HepG2 (cell line): ENCODE data around the gene SGPP1. TPM values are rescaled to one million over a fixed set of nuclear protein-coding genes. Genes with fewer than 3 reads are reported as not detected.

Experiments used
- ASH2L ChIP-seq: fragments of 300-600, 200-600 bp; sonication (generic); IDR thresholded peaks from 2 replicates; pipeline ENCODE4 v1.7.0; 2017; ENCODE audit warnings: low read depth, mild to moderate bottlenecking, moderate library complexity, mixed read lengths, low read length; ENCODE audit not compliant: insufficient read length
- ELF1 ChIP-seq: sonication (generic); formaldehyde crosslinking; IDR thresholded peaks from 2 replicates; pipeline ENCODE4 v1.4.0; 2020; ENCODE audit warnings: missing genetic modification reagents
- FOXA1 ChIP-seq, 2 experiments: fragments of 450-650 bp in 1 of 2; sonication (generic) in 1 of 2; formaldehyde crosslinking in 1 of 2; IDR thresholded peaks; 2 replicates each; pipeline versions ENCODE4 v1.4.0 to v1.6.1; 2016 to 2020; ENCODE audit warnings: missing genetic modification reagents in 1 of 2
- HDAC2 ChIP-seq: sonication (generic); formaldehyde crosslinking; IDR thresholded peaks from 2 replicates; pipeline ENCODE4 v1.4.0; 2020; ENCODE audit warnings: missing genetic modification reagents
- HNF4G ChIP-seq, 2 experiments: sonication (generic) in 1 of 2; formaldehyde crosslinking in 1 of 2; IDR thresholded peaks; 2 replicates each; pipeline versions ENCODE4 v1.4.0 to v1.6.1; 2011 to 2020; ENCODE audit warnings: borderline replicate concordance in 2 of 2, low read depth in 2 of 2, mild to moderate bottlenecking in 2 of 2, low read length in 1 of 2, missing genetic modification reagents in 1 of 2, moderate library complexity in 1 of 2
- ISL2 ChIP-seq: sonication (generic); formaldehyde crosslinking; IDR thresholded peaks from 2 replicates; pipeline ENCODE4 v1.5.0; 2020; ENCODE audit warnings: missing genetic modification reagents
- ISX ChIP-seq: sonication (generic); formaldehyde crosslinking; conservative IDR thresholded peaks from 2 replicates; pipeline ENCODE4 v1.5.0; 2020; ENCODE audit warnings: missing genetic modification reagents
- KLF12 ChIP-seq: sonication (generic); formaldehyde crosslinking; IDR thresholded peaks from 2 replicates; pipeline ENCODE4 v1.4.0; 2020; ENCODE audit warnings: missing genetic modification reagents, borderline replicate concordance
- MED13 ChIP-seq: sonication (generic); formaldehyde crosslinking; IDR thresholded peaks from 2 replicates; pipeline ENCODE4 v1.5.0; 2020; ENCODE audit warnings: missing genetic modification reagents
- MXI1 ChIP-seq: IDR thresholded peaks from 3 replicates; pipeline ENCODE4 v1.6.1; 2012; ENCODE audit warnings: low read depth, low read length, inconsistent platforms, borderline replicate concordance
- PRDM15 ChIP-seq: sonication (generic); formaldehyde crosslinking; IDR thresholded peaks from 2 replicates; pipeline ENCODE4 v1.4.0; 2020; ENCODE audit warnings: missing genetic modification reagents
- RAD21 ChIP-seq: fragments of 450-650 bp; formaldehyde crosslinking; IDR thresholded peaks from 2 replicates; pipeline ENCODE4 v1.5.0; 2020; ENCODE audit warnings: mild to moderate bottlenecking
- RNF2 ChIP-seq: fragments of 450-650 bp; conservative IDR thresholded peaks from 2 replicates; pipeline ENCODE4 v1.6.1; 2016; ENCODE audit warnings: low read depth
- SP4 ChIP-seq: sonication (generic); formaldehyde crosslinking; IDR thresholded peaks from 2 replicates; pipeline ENCODE4 v1.8.1; 2023; ENCODE audit warnings: mild to moderate bottlenecking, missing genetic modification reagents
- YEATS4 ChIP-seq: sonication (generic); formaldehyde crosslinking; IDR thresholded peaks from 2 replicates; pipeline ENCODE4 v1.4.0; 2020; ENCODE audit warnings: missing genetic modification reagents, borderline replicate concordance
- ZBTB2 ChIP-seq: sonication (generic); formaldehyde crosslinking; IDR thresholded peaks from 2 replicates; pipeline ENCODE4 v1.8.0; 2022; ENCODE audit warnings: low read depth, missing genetic modification reagents
- ZBTB7A ChIP-seq: sonication (generic); formaldehyde crosslinking; IDR thresholded peaks from 2 replicates; pipeline ENCODE4 v1.8.0; 2022; ENCODE audit warnings: mild to moderate bottlenecking, missing genetic modification reagents
- ZNF292 ChIP-seq: sonication (generic); formaldehyde crosslinking; IDR thresholded peaks from 2 replicates; pipeline ENCODE4 v1.8.1; 2022; ENCODE audit warnings: mild to moderate bottlenecking, low read depth, missing genetic modification reagents, borderline replicate concordance
- ZNF614 ChIP-seq: IDR thresholded peaks from 2 replicates; pipeline ENCODE4 v1.6.1; 2018; ENCODE audit warnings: missing biosample characterization, missing genetic modification reagents, inconsistent platforms, borderline replicate concordance
- ZNF674 ChIP-seq: sonication (generic); formaldehyde crosslinking; IDR thresholded peaks from 2 replicates; pipeline ENCODE4 v1.5.0; 2020; ENCODE audit warnings: low read depth, mild to moderate bottlenecking, missing genetic modification reagents
- ZZZ3 ChIP-seq: sonication (generic); formaldehyde crosslinking; IDR thresholded peaks from 2 replicates; pipeline ENCODE4 v1.4.0; 2020; ENCODE audit warnings: missing genetic modification reagents, mild to moderate bottlenecking, borderline replicate concordance
- polyA plus RNA-seq, 8 experiments: library from polyadenylated mRNA; depleted of rRNA in 3 of 8; stranded (reverse) in 7 of 8; unstranded in 1 of 8; fragments of >200 nt; fragmentation: Illumina TruSeq in 4 of 8; extraction: Trizol in 4 of 8; gene quantifications; 2 replicates each; pipeline versions ENCODE4 v1.2.1 to v1.2.3, GENCODE V29; 2011 to 2016; ENCODE audit warnings: low read depth in 4 of 8, missing spikeins in 1 of 8, mixed read lengths in 1 of 8; ENCODE audit not compliant: insufficient read depth in 1 of 8
- total RNA-seq, 5 experiments: library from RNA; depleted of rRNA; stranded (reverse); fragments of >200 nt; fragmentation: Illumina TruSeq; extraction: Trizol; gene quantifications; 2 replicates each; pipeline ENCODE4 v1.2.3, GENCODE V29; 2016; ENCODE audit warnings: low read depth in 1 of 5
- TF ChIP-seq, protein P1 (sequence below): sonication (generic); formaldehyde crosslinking; IDR thresholded peaks from 2 replicates; pipeline ENCODE4 v1.4.0; 2020; ENCODE audit warnings: mild to moderate bottlenecking, missing genetic modification reagents
- TF ChIP-seq, protein P2 (sequence below): sonication (generic); formaldehyde crosslinking; IDR thresholded peaks from 2 replicates; pipeline ENCODE4 v1.8.0; 2023; ENCODE audit warnings: mild to moderate bottlenecking, missing genetic modification reagents

Gene SGPP1
- total and polyA plus RNA-seq, 2 of the 13 experiments (the other 11 are each of a cell fraction or from before 2014, with no cell fraction given): 6.4 to 6.8 TPM

GRCh38 chr14:63641473-63642228 is 86.2 kb downstream of the SGPP1 start, which contains the start of gene WDR89 (continued):
- no peak for TF ChIP-seq FOXA1 (IDR thresholded peaks at IDR 0.05)
- peak; percentile 28; the same call in 1 of the 2 replicates for TF ChIP-seq FOXA1 (CRISPR knock-in tag; IDR thresholded peaks at IDR 0.05)
- peak; percentile 85 for TF ChIP-seq ISL2
- TF ChIP-seq ZNF614 (CRISPR knock-in tag): peak; percentile 71
- TF ChIP-seq MED13 (CRISPR knock-in tag): peak; percentile 22; the same call in 1 of the 2 replicates
- peak; percentile 69 for TF ChIP-seq ISX (CRISPR knock-in tag)
- TF ChIP-seq ZZZ3 (CRISPR knock-in tag): peak; percentile 66; the same call in 1 of the 2 replicates
- TF ChIP-seq PRDM15: 0 out of 2 replicates have a peak, but pooled peaks have one; percentile 48
- TF ChIP-seq ASH2L: peak; percentile 90
- TF ChIP-seq, protein P1, sequence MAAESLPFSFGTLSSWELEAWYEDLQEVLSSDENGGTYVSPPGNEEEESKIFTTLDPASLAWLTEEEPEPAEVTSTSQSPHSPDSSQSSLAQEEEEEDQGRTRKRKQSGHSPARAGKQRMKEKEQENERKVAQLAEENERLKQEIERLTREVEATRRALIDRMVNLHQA: no peak
- no peak for TF ChIP-seq HNF4G (IDR thresholded peaks at IDR 0.05; ENCODE audit: borderline replicate concordance, low read depth, low read length)
- peak; percentile 58; the same call in 1 of the 2 replicates for TF ChIP-seq HNF4G (CRISPR knock-in tag; IDR thresholded peaks at IDR 0.05; ENCODE audit: borderline replicate concordance, low read depth)
- TF ChIP-seq, protein P2, sequence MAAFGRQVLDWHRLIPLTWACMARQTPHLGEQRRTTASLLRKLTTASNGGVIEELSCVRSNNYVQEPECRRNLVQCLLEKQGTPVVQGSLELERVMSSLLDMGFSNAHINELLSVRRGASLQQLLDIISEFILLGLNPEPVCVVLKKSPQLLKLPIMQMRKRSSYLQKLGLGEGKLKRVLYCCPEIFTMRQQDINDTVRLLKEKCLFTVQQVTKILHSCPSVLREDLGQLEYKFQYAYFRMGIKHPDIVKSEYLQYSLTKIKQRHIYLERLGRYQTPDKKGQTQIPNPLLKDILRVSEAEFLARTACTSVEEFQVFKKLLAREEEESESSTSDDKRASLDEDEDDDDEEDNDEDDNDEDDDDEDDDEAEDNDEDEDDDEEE (CRISPR knock-in tag): peak; percentile 89
- TF ChIP-seq ZNF674 (CRISPR knock-in tag): 0 out of 2 replicates have a peak, but pooled peaks have one; percentile 46
- peak; percentile 73; the same call in 1 of the 2 replicates for TF ChIP-seq ZNF292 (CRISPR knock-in tag)
- peak; percentile 99 for TF ChIP-seq RNF2
- TF ChIP-seq ZBTB7A (CRISPR knock-in tag): 0 out of 2 replicates have a peak, but pooled peaks have one; percentile 39
- no peak; the same call in none of the 2 replicates for TF ChIP-seq ELF1
- peak; percentile 69 for TF ChIP-seq RAD21 (CRISPR knock-in tag)
- TF ChIP-seq HDAC2 (CRISPR knock-in tag): peak; percentile 57
- TF ChIP-seq SP4 (CRISPR knock-in tag): peak; percentile 90; the same call in 1 of the 2 replicates
- TF ChIP-seq MXI1: peak; percentile 96
- TF ChIP-seq YEATS4 (CRISPR knock-in tag): peak; percentile 99
- peak; percentile 80 for TF ChIP-seq ZBTB2 (CRISPR knock-in tag)
- TF ChIP-seq KLF12 (CRISPR knock-in tag): peak; percentile 92
